B cell (primary cell): Measurements from ENCODE around the gene INSIG1.

ENCODE experiments used
- EZH2 ChIP-seq: IDR thresholded peaks from 2 replicates; pipeline ENCODE4 v1.6.1; 2012; ENCODE audit warnings: borderline replicate concordance, low read depth, mild to moderate bottlenecking, moderate library complexity, low read length; ENCODE audit not compliant: insufficient read depth, poor library complexity, severe bottlenecking
- TF ChIP-seq, protein P1 (sequence below): fragments of 200-600 bp; IDR thresholded peaks from one replicate; pipeline ENCODE4 v1.8.0; 2022; ENCODE audit warnings: antibody characterized with exemption, mild to moderate bottlenecking

DNA sequence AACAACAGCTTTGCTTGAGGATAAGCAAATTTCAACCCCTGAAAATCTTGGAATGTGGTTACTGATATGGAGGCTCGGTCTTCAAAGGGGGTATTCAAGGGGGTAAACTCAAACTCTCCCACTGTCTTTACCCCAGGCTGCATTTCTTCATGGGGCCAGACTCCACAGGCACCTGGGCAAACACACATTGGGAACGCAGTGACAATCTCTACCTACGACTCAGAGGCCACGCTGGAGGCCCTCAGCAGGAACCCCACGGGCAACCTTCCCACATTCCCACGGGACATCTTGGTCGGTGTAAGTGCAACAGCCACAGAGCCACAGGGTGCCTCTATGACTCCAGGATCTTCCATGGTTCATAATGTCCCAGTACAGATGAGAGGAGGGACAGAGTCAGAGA, 2.2 kb upstream of the INSIG1 start:
- no peak for TF ChIP-seq EZH2
- TF ChIP-seq, protein P1, sequence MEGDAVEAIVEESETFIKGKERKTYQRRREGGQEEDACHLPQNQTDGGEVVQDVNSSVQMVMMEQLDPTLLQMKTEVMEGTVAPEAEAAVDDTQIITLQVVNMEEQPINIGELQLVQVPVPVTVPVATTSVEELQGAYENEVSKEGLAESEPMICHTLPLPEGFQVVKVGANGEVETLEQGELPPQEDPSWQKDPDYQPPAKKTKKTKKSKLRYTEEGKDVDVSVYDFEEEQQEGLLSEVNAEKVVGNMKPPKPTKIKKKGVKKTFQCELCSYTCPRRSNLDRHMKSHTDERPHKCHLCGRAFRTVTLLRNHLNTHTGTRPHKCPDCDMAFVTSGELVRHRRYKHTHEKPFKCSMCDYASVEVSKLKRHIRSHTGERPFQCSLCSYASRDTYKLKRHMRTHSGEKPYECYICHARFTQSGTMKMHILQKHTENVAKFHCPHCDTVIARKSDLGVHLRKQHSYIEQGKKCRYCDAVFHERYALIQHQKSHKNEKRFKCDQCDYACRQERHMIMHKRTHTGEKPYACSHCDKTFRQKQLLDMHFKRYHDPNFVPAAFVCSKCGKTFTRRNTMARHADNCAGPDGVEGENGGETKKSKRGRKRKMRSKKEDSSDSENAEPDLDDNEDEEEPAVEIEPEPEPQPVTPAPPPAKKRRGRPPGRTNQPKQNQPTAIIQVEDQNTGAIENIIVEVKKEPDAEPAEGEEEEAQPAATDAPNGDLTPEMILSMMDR: no peak
